GM19193 (cell line): ENCODE measurements around the gene AP1S2.

Experiments
- POLR2A ChIP-seq: IDR thresholded peaks from 4 replicates; pipeline ENCODE4 v1.6.1; 2011; ENCODE audit not compliant: insufficient read depth, insufficient read length; ENCODE audit errors: extremely low read depth

Gene AP1S2

DNA sequence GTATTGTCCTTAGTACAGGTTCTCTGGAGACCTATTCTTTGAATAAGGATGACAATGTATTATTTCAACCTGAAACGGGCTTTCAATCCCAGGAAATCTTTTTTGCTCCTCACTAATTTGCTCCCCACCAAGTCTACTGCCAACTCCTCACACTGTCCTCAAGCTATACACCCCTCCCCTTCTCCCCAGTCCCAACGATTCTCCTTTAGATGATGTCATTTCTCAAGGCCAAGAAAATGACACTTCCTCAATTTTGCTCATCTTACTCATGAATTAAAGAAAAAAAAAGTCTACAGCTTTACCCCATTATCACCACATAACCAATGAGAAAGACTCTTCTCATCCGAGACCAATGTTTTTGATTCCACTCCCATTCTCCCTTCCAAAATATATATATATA lies 20.6 kb downstream of the AP1S2 start:
- no peak for TF ChIP-seq POLR2A

DNA sequence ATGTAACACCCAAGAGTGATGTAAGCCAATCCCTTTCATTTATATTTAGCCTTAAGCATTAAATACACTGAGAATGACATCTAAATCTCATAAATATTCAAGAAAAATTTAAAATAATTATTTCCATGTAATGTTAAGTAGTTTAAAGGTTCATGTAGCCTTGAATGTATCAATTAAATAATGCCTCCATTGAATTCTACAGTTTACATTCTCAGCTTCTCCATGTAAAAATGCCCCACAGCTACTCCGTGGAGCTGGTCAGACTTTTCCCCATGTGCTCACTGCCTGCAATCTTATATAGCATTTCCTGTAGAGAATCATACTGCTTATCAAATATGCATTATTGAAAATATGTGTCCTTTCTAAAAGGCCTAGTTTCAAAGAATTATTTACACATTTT lies 25.4 kb downstream of the AP1S2 start:
- TF ChIP-seq POLR2A, result no peak

DNA sequence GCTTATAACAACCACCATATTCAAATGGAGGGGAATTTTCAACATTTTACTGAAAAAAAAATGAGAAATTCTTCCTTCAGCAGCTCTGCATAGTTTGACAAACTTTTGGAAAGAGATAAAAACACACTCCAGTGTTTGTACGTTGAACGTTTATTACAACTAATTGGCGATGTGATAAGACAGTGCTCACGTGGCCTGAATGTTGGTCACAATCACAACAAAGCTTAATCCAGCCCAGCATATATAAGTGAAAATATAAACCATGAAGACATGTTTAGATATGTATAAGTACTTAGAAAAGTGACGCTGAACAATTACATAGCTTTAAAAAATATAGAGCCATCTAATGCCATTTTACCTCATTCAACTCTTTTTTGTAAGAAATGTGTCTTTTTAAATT lies 28.7 kb downstream of the AP1S2 start:
- TF ChIP-seq POLR2A, result no peak

DNA sequence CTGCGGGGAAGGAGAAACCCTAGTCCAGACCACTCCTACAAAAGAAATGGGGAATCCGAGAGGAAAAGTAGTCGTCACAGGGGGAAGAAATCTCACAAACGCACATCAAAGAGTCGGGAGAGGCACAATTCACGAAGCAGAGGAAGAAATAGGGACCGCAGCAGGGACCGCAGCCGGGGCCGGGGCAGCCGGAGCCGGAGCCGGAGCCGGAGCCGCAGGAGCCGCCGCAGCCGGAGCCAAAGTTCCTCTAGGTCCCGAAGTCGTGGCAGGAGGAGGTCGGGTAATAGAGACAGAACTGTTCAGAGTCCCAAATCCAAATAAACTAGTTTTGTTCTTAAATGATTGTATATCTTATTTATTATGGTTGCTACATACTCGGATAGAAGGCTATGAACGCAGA lies 31.7 kb downstream of the AP1S2 start:
- no peak for TF ChIP-seq POLR2A

DNA sequence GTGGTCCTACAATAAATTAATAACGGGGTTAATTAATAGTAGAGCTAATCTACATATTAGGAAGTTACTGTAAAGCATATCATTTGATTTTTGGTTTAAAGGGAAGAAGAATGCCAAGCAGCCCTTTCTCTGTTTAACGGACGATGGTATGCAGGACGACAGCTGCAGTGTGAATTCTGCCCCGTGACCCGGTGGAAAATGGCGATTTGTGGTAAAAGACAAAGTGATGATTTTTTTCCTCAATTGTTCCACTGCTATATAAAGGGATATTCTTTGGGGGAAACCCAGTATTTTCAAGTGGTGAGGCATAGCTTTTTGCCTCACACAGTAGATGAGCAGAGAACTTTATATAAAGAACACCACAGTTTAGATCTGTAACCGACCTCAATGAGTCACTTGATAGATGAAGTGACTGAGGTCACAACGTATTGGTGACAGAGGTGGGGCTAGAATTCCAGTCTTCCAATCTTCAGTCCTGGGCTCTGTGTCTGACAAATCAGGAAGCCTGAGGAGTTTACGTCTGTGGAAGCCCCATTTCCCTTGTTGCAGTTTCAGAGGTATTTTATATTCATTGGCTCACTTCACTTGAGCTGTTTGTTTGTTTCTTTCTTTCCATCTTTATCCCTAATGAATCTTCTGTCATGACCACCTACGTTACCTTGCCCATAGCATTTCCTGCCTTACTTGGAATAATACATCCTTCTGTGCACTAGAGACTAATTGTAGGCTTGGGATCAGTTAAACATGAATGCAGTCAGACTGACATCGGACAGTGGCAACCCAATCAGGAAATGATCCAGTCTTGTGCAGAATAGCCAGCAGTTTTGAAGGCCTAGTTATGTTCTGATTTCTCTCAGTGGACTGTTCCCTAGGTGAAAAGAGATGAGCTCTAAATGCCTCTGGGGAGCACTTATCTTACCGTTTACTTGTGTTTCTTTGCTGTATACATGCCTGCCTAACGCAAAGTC lies 34.2 kb downstream of the AP1S2 start:
- no peak for TF ChIP-seq POLR2A

DNA sequence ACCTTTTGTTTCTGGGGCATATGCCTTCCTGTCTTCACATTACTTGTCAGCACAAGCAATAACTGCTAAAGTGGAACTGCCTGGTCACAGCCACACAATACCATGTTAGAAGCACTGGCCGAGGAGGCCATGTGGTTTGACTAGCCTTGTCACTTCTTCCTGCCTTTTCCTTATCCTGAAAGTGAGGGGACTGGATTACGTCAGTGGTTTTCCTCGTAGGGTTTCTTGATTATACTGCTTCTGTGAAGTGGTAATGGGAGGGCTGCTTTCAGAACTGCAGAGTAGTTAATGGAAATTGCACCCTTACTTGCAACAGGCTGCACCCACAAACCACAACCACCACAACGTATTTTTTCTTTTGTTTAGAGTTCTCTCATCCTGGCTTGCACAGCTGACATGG lies 37.7 kb downstream of the AP1S2 start:
- TF ChIP-seq POLR2A, result no peak

DNA sequence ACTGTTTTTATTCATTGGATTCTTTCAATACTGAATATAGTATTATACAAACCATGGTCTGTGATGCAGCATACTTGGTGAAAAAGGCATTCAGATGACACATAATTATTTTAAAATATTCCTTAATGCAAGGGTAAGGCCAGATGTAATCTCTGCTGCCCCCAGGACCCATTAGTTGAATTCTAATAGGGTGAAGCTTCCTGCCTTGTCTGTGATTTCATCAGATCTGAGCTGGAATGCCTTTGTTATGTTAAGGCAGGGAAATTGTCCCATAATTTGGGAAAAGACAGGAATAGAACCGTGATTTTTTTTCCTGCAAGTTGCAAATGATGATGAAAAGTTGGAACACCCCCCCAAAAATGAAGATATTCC lies 38.2 kb downstream of the AP1S2 start:
- no peak for TF ChIP-seq POLR2A

DNA sequence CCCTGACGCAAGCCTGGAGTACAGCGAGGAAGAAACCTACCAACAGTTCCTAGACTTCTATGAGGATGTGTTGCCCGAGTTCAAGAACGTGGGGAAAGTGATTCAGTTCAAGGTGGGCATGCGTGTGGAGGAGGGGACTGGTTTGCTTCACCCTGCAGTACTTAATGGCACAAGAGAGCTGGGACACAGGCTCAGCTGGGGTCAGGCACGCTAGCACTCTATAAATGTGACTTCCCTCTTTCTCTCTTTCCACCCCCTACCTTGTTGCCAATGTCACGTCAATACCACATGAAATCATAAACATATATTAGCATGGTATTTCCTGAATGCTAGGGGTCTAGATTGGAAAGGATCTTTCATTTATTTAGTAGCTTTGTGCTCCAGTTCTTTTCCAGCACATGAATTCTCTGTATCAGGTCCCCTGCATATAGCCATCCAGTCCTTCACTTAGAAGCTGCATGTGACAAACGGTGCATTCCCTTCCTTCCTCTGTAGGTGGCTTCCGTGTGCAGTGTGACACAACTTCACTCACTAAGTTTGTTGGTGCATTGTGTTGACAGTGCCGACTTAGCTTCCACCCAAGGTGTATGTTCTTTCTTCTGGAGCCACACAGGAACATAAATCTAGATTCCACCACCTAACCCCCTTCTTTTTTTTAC lies 38.7 kb downstream of the AP1S2 start:
- no peak for TF ChIP-seq POLR2A

DNA sequence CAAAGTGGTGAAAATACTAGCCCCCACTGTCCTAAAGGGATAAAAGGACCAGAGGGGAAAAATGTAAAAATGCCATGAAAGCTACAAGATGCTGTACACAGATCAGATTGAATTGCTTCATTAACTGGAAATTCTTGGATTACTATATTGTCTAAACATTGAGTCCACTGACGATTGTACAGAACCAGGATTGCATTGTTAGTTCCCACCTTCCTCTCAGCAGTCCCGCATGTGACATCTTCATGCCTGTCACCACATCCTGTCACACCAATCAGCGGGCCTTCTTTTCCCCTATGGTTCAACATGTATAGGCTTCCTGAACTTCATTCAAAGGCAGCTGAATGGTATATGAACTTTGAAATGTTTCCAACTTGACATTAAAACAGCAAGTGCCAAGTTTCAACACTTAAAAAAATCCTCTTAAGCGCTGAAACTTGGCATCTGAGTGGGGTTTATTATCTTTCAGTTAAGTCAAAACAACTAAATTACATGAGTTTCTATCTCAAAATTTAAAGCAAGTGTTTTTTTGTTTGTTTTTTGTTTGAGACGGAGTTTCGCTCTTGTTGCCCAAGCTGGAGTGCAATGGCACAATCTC lies 39.7 kb downstream of the AP1S2 start:
- TF ChIP-seq POLR2A, result no peak

DNA sequence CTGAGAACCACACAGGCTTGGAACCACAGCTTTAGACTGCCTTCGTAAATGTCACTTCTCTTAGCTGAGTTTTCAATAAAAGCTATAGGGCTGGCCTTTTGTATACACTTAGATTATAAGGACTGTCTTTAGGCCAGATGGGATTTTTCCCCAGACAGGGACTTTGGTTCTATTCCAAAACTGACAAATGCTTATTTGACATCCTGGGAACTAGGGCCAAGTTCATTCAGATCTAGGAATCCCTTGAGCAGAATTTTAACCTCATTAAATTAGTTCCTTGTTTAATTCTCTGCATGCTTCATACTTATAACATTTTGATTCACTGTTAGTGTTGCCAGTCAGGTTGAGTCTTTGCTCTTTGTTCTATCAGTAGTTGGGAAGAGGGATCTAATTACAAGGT lies 41.2 kb downstream of the AP1S2 start:
- no peak for TF ChIP-seq POLR2A

DNA sequence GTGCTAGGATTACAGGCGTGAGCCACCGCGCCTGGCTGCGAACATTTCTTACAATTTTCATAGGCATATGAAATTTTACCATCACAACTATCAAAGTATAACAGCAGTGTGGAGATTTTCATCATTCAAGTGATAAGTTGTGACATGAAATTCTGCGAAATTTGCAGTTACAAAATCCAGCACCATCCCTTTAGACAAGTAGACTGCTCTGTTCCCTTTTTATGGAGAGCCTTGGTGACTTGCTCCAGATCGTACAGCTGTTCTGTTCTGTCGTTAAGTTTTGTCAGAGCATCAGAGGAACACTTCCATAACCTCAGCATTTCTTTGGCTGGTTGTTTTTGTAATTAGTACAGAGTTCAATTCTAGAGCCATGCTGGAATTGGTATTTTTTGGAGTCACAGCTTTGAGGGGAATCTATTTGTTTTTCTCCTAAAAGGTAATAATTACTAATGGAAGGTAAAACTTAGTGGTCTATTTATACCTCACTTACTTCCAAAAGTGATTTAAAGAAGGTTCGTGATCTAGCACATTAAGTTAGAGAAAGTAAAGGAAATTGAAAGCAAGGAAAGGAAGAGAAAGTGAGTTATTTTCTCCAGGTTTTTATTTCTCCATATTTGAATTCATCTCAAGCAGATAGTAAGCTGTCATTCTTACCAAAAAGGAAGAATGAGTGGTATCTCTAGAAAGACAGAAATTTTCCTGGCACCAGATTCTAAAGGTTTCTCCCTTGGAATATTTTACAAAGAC lies 42.2 kb downstream of the AP1S2 start:
- no peak for TF ChIP-seq POLR2A

DNA sequence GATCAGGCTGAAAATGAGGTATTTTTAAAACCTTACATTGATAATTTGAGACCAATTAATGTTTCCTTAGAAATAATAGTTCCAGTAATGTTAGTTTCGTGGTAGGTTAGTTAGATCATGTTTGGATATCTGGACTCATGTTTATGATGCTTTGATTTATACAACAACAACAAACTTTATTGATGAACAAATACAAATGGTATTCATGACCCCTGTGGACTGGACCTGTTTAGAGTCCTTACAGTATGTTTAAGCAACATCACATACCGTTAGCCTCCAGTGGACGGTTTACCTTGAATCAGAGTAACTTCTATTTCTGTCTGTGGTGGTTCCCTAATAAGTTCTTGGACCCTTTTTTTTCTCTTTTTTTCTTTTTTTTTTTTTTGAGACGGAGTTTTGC lies 46.4 kb downstream of the AP1S2 start:
- no peak for TF ChIP-seq POLR2A

DNA sequence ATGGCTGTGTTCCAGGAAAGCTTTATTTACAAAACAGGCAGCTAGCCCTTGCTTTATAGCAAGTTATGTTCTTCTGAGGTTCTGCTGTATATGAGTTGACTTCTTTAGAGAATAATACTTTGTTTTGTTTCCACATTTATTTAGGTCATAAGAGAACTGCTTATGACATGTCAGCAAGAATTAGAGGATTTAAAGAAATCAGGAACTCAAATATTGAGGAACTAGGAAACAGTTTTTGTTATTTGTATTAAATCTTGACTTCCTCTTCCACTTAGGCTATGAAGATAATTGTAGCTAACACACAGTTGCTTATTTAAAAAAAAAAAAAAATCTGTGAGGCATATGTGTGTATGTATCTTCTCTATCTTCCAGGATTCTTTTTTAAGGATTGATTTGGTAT lies 50.0 kb downstream of the AP1S2 start:
- no peak for TF ChIP-seq POLR2A

DNA sequence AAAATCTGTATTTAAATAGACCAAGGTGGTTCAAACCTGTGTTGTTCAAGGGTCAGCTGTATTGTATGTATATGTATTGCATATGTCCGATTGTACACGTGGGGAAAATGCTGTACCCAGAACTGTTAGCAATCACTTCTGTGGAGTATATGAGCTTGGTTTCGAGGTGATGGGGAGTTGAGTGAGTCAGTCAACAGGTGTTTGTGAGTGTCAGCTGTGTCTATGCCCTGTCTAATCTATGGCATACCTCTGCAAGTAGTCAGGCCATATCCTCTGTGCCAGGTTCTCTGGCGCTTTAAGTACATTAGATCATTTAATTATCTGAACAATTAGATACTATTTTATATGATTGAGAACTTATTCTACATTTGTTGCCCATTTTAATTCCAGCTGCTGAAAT lies 56.9 kb downstream of the AP1S2 start:
- TF ChIP-seq POLR2A, result no peak

DNA sequence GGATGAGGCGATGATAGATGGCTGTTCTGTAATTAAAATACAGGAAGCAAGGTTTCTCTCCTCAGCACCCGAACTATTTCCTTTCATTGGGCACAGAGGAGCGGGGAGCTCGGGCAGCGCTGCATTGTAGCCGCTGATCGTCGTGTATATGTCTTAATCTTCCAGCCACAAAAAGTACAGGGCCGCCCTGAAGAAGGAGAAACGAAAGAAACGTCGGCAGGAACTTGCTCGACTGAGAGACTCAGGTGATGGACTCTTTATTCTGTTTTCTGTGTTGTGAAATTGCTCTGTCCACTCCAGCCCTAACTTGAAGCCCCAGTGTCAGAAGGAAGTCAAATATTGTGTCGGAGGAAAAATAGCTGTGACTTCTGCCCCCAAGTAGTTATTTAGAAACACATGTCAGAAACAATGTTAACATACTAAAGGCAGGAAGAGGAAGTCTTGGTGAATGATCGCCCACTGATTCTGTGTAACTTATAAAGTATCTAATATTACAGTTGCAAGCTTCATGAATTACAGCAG lies 63.8 kb downstream of the AP1S2 start:
- no peak for TF ChIP-seq POLR2A
